DMS 273 (cell line): ENCODE measurements around the gene PHLDB1.
"Not testable (repeated sequence)": the region's sequence is repeated elsewhere in the genome, so short reads cannot be mapped to it uniquely, and the experiment has no call there.

Experiments used
- DNase-seq: peaks from one replicate; lab custom pipeline; 2025; ENCODE audit not compliant: unreplicated experiment; lab: John Stamatoyannopoulos, UW

Gene PHLDB1

DNA sequence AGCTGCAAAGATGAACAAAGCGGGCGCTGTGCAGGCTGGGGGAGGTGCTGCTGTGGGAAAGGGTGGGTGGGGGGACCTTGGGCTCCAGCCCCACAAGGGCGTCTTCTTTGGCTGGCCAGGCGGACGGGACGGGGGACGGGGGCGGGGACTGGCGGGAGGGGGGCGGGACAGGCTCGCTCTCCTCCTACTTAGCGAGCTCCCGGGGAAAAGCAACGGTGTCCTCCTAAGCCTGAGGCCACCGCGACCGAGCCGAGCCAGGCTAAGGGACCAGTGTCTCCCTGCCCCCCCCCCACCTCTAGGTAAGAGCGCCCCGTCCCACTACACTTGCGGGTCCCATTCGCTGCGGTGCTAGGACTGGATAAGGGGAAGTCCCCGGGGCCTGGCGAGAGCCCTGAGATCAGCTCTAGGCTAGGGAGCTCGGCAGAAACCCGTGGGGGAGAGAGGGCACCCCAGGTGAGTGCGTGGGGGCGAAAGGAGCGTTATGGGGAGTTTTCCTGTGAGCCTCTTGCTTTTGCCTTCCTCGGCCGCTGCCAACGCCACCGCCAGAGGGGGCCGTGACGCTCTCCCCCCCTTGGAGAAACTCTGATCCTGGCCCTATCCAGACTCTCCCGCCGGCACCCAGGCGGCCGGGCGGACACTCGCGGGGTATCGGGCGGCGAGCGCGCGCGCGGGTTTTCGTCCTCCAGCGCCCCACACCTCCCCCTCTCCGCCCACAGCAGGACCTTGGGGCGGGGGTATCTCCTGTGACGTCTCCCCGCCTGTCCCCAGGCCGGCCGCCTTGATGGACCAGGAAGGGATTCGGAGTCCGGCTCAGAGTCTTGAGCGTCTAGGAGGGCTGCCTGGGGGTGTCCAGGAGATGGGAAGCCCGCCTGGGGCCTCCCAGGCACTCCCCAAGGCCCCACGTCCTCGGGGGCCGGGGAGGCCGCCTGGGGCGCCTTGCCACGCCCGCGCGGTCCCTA, at the start of gene PHLDB1:
TSS of gene PHLDB1 (plus strand) at position 215 of the 959 bp plus-strand sequence. CDS start 6,222 bp downstream, outside the sequence.
- DNase-seq: peak; percentile 75

DNA sequence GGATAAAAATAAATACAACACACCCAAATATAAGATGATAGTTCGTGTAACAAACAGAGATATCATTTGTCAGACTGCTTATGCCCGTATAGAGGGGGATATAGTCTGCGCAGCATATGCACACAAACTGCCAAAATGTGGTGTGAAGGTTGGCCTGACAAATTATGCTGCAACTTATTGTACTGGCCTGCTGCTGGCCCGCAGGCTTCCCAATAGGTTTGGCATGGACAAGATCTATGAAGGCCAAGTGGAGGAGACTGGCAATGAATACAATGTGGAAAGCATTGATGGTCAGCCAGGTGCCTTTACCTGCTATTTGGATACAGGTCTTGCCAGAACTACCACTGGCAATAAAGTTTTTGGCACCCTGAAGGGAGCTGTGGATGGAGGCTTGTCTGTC, 46.6 kb upstream of the PHLDB1 start:
- no peak for DNase-seq

DNA sequence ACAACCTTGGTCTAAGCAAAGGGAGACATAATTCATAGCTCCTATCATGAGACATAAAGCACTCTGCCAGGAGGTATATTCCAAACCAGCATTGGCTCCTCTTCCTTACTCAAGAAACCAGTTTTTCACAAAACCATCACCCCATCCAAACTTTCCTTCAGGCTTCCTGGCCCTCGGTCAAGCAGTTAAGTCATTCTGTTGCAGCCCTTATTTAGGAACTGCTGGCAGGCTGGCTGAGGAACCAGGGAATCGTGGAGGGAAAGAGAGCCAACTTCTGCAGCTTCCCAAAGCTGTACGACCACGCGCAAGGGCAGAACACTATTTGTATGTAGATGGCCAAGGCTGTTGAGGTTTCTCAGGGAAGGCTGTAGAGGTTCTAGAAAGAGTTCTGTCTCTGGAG, 42.4 kb upstream of the PHLDB1 start:
- DNase-seq: peak; percentile 8

DNA sequence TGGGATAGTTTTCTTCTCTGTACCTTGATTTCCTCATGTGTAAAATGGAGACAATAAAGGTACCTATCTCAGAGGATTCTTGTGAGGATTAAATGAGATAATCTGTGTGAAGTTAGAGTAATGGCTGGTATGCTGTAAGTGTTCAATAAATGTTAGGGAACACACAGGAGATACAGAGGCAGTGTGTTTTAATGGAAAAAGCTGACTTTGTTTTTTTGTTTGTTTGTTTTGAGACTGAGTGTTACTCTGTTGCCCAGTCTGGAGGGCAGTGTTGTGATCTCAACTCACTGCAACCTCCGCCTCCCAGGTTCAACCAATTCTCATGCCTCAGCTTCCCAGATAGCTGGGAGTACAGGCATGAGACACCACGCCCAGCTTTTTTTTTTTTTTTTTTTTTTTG, 37.7 kb upstream of the PHLDB1 start:
- DNase-seq: no peak

DNA sequence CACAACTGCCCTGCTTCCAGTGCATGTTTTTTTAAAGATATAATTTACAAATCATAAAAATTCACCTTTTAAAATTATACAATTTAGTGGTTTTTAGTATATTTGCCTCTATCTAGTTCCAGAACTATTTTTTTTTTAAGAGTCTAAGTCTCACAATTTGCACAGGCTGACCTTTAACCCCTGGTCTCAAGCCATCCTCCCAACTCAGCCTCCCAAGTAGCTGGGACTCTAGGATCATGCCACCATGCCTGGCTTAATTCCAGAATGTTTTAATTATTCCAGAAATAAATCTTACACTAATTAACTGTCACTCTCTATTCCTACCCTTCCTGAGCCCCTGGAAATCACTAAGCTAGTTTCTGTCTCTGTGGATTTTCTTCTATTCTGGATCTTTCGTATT, 36.6 kb upstream of the PHLDB1 start:
- no peak for DNase-seq

DNA sequence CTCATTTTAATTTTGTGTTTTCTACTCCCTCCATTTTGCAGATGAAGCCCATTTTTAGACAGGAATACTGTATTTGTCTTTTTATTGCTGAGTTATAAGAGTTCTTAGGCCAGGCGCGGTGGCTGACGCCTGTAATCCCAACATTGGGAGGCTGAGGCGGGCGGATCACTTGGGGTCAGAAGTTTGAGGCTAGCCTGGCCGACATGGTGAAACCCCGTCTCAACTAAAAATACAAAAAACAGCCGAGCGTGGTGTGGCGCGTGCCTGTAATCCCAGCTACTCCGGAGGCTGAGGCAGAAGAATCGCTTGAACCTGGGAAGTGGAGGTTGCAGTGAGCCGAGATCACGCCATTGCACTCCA, 35.7 kb upstream of the PHLDB1 start:
- DNase-seq: not testable (repeated sequence)

DNA sequence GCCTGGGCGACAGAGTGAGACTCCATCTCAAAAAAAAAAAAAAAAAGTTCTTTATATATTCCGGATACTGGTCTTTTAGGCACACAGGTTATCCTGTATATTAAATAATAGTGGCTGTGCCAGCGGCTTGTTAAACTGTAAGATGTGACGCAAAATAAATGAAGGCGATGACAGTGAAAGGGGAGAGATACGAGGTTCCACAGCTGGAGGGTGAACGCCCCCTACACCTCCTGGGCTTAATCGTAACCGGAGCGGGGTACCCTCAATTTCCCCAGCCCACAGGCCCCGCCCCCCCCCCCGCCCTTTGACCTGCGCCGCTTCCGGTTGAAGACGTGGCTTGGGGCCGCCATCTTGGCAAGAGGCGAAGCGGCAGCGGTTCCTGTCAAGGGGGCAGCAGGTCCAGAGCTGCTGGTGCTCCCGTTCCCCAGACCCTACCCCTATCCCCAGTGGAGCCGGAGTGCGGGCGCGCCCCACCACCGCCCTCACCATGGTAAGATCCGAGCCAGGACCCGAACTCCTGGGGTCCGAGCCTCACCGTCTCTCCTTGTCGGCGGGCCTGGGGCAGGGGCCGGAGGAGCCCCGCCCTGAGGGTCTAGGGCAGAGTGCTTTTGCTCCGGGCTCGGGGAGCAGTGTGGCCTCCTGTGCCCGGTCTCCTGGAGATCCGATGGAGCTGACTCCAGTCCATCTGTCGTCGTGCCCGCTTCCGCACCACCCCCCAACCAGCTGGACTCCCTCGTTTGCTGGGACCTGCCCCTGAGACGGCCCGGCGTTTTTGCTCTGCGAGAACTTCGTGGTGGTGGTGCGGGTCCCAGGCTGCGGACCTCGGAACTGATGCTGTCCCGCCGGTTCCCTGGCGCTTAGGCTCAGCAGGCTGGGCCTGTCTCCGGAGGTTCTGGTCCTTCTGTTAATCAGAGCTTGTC, 35.1 kb upstream of the PHLDB1 start, which contains the start of gene ARCN1:
TSS of gene ARCN1 (plus strand) at position 349 of the 920 bp plus-strand sequence. CDS start at position 488, 139 bp downstream.
- peak; percentile 86 for DNase-seq

DNA sequence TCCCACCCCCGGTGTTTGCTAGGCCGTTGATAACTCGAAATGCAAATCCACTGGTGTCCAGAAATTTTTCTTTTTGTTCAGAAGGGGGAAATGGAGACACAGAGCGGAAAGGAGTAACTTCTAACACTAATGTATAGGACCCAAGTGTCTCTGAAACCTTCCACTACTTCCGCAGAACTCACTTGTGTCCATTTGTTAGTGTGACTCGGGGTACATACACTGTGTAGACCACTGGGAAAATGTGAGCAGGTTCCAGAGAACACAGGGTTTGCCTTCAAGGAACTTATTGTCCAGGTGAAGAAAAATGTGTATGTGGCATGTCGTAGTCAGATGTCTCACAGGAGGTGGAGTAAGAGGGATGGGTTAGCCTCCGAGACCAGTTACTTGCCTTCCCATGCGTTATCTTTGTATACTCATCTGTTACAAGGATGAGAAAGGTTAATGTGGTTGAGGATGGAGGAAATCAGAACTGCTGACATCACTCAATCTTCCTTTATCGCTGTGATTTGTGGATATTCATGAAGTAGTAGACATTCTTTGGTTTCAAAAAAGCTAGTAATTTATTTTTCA, 34.3 kb upstream of the PHLDB1 start:
- DNase-seq: peak; percentile 42

DNA sequence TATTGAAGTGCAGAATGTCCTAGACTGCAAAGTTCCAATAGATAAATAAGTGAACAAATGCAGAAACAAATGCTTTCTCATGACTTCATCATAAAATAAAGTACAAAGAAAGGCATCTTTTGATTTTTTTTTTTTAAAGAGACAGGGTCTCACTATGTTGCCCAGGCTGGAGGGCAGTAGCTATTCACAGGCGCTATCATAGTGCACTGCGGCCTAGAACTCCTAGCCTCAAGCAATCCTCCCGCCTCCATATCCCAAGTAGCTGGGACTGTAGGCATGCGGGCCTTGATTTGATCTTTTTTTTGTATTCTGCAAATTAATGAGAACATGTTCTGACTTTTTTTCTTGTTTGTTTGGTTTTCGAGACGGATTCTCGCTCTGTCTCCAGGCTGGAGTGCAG, 32.8 kb upstream of the PHLDB1 start:
- DNase-seq: no peak

DNA sequence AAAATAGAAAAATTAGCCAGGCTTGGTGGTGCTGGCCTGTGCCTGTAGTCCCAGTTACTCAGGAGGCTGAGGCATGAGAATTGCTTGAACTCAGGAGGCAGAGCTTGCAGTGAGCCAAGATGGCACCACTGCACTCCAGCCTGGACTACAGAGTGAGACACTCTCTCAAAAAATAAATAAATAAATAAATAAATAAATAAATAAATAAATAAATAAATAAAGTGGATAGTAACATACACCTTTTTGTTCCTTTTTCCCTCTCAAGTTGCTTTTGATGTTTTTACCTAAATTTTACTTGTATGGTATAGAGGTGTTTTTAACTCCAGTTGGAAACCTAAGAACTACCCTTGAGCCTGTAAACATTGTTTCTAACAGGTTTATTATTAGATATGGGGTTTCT, 29.4 kb upstream of the PHLDB1 start:
- DNase-seq: not testable (repeated sequence)

DNA sequence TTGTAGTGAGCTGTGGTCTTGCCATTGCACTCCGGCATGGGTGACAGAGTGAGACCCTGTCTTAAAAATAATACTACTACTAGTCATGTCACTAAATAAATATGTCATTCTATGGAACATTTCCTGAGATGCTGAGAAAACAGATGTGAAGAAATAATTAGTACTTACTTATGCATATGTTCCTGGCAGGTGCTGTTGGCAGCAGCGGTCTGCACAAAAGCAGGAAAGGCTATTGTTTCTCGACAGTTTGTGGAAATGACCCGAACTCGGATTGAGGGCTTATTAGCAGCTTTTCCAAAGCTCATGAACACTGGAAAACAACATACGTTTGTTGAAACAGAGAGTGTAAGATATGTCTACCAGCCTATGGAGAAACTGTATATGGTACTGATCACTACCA, 26.4 kb upstream of the PHLDB1 start:
- peak; percentile 4 for DNase-seq

DNA sequence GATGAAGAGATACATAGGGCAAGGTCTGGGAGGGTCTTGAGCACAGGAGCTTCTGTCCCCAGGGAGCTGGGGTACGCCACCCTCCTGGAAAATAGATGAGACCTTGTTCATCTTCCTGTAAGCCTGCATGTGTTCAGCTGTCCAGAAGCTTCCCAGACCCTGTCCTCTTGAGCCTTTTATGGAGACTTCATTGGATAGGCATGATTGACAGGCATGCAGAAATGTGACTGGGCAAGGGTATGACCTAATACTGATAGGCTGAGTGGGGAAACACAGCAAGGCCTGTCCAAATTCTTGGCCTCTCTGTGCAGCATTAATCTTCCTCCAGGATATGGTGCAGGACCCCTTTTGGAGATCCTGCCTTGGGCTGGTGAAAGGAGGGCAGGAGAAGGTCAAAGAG, 19.5 kb upstream of the PHLDB1 start:
- DNase-seq: no peak

DNA sequence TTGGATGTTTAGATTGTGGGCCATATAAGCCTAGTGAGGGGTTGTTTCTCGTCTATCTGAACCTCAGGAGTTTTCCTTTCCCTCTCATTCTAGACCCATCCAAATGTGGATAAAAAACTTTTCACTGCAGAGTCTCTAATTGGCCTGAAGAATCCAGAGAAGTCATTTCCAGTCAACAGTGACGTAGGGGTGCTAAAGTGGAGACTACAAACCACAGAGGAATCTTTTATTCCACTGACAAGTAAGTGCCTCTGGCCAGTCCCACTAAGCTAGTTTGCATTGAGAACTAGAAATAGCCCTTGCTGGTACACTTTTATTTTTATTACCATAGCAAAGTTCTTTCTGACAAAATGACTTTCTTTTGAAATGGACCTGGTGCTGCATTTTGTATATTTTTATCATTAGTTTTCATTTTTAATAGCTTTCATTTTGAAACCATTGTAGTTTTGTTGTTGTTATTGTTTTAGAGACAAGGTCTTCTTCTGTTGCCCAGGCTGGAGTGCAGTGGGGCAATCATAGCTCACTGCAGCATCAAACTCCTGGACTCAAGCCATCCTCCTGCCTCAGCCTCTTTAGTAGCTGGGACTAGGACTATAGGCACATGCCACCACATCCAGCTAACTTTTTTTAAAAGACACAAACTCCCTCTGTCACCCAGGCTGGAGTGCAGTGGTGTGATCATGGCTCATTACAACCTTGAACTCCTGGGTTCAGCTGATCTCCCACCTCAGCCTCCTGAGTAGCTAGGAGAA, 14.6 kb upstream of the PHLDB1 start:
- no peak for DNase-seq

DNA sequence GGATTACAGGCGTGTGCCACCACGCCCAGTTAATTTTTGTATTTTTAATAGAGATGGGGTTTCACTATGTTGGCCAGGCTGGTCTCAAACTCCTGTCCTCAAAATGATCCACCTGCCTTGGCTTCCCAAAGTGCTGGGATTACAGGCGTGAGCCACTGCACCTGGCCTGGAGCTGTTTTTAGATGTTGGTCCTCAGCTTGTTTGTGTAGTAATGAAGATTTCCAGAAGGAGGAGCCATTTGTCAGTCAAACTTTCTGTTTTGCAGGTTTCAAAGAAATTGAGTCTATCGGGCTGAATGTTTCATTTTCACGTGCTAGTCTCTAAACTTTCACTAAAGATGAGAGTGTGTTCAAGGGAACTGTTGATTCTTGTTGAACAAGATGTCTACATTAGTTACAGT, 12.4 kb upstream of the PHLDB1 start:
- peak; percentile 38 for DNase-seq

DNA sequence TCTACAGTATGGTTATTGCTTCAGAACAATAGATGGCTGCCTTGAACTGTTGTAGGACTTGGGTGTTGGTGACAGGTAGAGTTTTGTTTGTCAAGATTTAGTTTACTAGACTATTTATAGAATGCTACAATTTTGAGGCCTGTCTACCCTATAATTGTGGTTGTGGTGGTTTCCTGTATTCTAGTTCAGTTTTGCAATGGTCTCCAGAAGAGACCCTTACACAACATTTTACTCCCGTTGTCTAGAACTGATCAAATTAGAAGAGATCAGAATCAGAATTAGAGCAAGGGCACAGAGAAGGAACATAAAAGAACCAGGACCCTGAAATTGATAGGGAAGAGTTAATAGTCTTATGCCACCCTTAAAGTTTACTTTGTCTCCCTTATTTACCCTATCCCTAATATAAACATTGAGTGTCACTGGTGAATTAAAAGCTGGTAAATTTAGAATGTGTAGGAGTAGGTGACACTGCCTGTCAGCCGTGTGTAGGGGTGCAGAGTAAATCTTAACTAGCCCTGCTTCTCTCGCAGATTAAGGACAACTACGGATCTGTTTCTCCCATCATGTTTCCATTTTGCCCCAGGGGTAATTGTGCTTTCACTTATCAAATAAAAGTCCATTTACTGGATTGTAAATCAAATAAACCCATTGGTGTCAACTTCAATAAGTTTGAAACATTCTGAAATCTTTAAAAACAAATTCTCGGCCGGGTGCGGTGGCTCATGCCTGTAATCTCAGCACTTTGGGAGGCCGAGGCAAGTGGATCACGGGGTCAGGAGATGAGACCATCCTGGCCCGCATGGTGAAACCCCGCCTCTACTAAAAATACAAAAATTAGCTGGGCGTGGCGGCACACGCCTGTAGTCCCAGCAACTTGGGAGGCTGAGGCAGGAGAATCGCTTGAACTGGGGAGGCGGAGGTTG, 10.9 kb upstream of the PHLDB1 start:
- DNase-seq: no peak

DNA sequence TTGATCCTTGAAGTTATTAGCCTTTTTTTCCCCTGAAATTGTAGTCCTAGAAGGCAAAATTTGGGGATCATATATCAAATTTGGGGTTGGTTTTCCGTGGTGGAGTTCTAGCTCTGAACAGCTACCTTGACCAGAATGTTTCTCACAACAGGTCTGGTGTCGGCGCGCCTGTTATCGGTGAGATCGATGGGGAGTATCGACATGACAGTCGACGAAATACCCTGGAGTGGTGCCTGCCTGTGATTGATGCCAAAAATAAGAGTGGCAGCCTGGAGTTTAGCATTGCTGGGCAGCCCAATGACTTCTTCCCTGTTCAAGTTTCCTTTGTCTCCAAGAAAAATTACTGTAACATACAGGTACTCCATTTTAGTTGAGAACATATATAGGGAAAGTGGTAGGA, 9.9 kb upstream of the PHLDB1 start:
- no peak for DNase-seq

DNA sequence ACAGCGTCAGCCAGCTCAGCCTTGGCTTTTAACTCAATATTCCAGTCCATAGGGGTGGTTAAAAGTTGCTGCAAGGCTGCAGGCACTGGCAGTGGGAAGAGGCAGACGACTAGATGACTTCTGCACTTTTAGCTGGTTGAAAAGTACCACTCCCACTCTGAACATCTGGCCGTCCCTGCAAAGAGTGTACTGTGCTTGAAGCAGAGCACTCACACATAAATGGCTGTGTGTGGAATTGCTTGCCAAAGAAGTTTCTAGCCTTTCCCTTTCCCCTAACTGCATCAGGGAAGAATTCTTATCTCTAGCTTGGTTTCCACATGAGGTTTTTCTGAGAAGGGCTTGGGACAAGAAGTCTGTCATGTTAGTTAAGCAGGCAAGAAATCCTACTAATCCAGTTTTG, 5.1 kb upstream of the PHLDB1 start:
- no peak for DNase-seq

DNA sequence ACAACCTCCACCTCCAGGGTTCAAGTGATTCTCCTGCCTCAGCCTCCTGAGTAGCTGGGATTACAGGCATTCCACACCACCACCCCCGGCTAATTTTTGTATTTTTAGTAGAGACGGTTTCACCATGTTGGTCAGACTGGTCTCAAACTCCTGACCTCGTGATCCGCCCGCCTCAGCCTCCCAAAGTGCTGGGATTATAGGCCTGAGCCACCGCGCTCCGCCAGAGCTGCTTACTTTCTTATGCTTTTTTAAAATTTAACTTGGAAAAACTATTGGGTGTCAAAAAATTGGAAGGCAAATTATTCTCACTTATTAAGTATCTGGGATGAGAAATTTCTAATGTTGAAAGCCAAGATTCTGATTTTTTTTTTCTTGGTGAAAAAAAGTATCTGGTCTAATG, 3.7 kb upstream of the PHLDB1 start:
- not testable (repeated sequence) for DNase-seq

DNA sequence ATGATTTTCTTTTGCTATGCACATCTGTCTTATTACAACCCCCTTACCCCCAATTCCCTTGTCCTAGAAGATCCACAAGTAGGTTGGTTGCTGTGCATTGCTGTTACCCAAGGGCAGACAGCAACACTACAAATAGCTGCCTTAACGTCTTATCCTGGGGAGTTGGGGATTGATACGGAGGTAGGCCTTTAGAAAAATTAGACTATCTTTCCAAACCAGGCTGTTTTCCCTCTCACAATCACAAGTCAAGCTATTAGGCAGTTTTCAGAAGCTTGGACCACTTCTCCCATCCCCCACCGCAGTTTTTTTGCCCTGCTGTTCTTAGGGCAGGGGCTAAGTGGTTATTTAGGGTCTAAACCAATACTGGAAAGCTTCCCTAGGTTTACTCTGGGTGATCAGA, 2.8 kb upstream of the PHLDB1 start:
- DNase-seq: no peak
